Trophoblast cell (in vitro differentiated cells and primary cell): Measurements from ENCODE around the gene SNW1.

Experiments
- DNase-seq, 2 donors: peaks; one replicate each; pipeline ENCODE4 v3.0.0-alpha.2; 2016
- H2AFZ ChIP-seq: 2 replicates; pipeline ENCODE4 v1.6.1; 2013; ENCODE audit warnings: low read length, moderate library complexity, mild to moderate bottlenecking; ENCODE audit not compliant: insufficient read depth, poor library complexity
- H2AK5ac ChIP-seq: 2 replicates; pipeline ENCODE4 v1.6.1; 2013; ENCODE audit warnings: mild to moderate bottlenecking, low read length
- H2BK120ac ChIP-seq: 2 replicates; pipeline ENCODE4 v1.6.1; 2013; ENCODE audit warnings: low read length, mild to moderate bottlenecking, moderate library complexity; ENCODE audit not compliant: insufficient read depth, poor library complexity
- H2BK12ac ChIP-seq: 2 replicates; pipeline ENCODE4 v1.6.1; 2013; ENCODE audit warnings: mild to moderate bottlenecking, low read length, moderate library complexity
- H2BK5ac ChIP-seq: 2 replicates; pipeline ENCODE4 v1.6.1; 2013; ENCODE audit warnings: low read length, low read depth, moderate library complexity, mild to moderate bottlenecking; ENCODE audit not compliant: poor library complexity
- H3K14ac ChIP-seq: 2 replicates; pipeline ENCODE4 v1.6.1; 2013; ENCODE audit warnings: mild to moderate bottlenecking, low read length
- H3K18ac ChIP-seq: 2 replicates; pipeline ENCODE4 v1.6.1; 2013; ENCODE audit warnings: mild to moderate bottlenecking, low read length
- H3K23ac ChIP-seq: 2 replicates; pipeline ENCODE4 v1.6.1; 2013; ENCODE audit warnings: low read length
- H3K27ac ChIP-seq: 2 replicates; pipeline ENCODE4 v1.5.1; 2013; ENCODE audit warnings: low read depth, mild to moderate bottlenecking, inconsistent platforms, low read length, moderate library complexity
- H3K27me3 ChIP-seq: 2 replicates; pipeline ENCODE4 v1.6.1; 2013; ENCODE audit warnings: inconsistent platforms, mild to moderate bottlenecking, low read length, moderate library complexity; ENCODE audit not compliant: insufficient read depth
- H3K36me3 ChIP-seq, 2 experiments: 1 replicate in 1 of 2; 2 replicates in 1 of 2; pipeline ENCODE4 v1.6.1; 2013; ENCODE audit warnings: low read length in 2 of 2, mild to moderate bottlenecking in 2 of 2, moderate library complexity in 1 of 2; ENCODE audit not compliant: insufficient read depth in 2 of 2, control insufficient read depth in 1 of 2
- H3K4ac ChIP-seq: 2 replicates; pipeline ENCODE4 v1.6.1; 2013; ENCODE audit warnings: low read depth, mild to moderate bottlenecking, low read length, moderate library complexity
- H3K4me1 ChIP-seq, 2 experiments: 1 replicate in 1 of 2; 2 replicates in 1 of 2; pipeline ENCODE4 v1.6.1; 2013; ENCODE audit warnings: low read length in 2 of 2, mild to moderate bottlenecking in 2 of 2, moderate library complexity in 1 of 2; ENCODE audit not compliant: insufficient read depth in 2 of 2, control insufficient read depth in 1 of 2
- H3K4me2 ChIP-seq: 2 replicates; pipeline ENCODE4 v1.6.1; 2013; ENCODE audit warnings: inconsistent platforms, mild to moderate bottlenecking, low read length, moderate library complexity
- H3K4me3 ChIP-seq: 2 replicates; pipeline ENCODE4 v1.5.1; 2013; ENCODE audit warnings: mild to moderate bottlenecking, low read depth, low read length, inconsistent platforms
- H3K79me1 ChIP-seq: one replicate; pipeline ENCODE4 v1.6.1; 2013; ENCODE audit warnings: low read length
- H3K79me2 ChIP-seq: 2 replicates; pipeline ENCODE4 v1.6.1; 2013; ENCODE audit warnings: low read length, mild to moderate bottlenecking; ENCODE audit not compliant: control insufficient read depth, insufficient read depth, poor library complexity
- H3K9ac ChIP-seq: 2 replicates; pipeline ENCODE4 v1.6.1; 2013; ENCODE audit warnings: mild to moderate bottlenecking, low read length
- H3K9me3 ChIP-seq: 2 replicates; pipeline ENCODE4 v1.6.1; 2013; ENCODE audit warnings: low read depth, mild to moderate bottlenecking, control low read depth, inconsistent platforms, low read length; ENCODE audit not compliant: insufficient read depth
- H4K12ac ChIP-seq: 2 replicates; pipeline ENCODE4 v1.6.1; 2013; ENCODE audit warnings: low read depth, mild to moderate bottlenecking, low read length, moderate library complexity
- H4K8ac ChIP-seq: 2 replicates; pipeline ENCODE4 v1.6.1; 2013; ENCODE audit warnings: low read depth, mild to moderate bottlenecking, low read length, moderate library complexity
- H4K91ac ChIP-seq: one replicate; pipeline ENCODE4 v1.6.1; 2013; ENCODE audit warnings: low read depth, mild to moderate bottlenecking, low read length, moderate library complexity
- WGBS: extraction: QIAGEN DNeasy Blood & Tissue Kit; methylation state at CpG from one replicate; pipeline ENCODE4 v1.1.7; 2013; ENCODE audit warnings: missing lambda C conversion rate; ENCODE audit not compliant: insufficient read length, insufficient coverage; ENCODE audit errors: extremely low coverage; 5-methylcytosine and 5-hydroxymethylcytosine counted together

SNW1 gene

DNA sequence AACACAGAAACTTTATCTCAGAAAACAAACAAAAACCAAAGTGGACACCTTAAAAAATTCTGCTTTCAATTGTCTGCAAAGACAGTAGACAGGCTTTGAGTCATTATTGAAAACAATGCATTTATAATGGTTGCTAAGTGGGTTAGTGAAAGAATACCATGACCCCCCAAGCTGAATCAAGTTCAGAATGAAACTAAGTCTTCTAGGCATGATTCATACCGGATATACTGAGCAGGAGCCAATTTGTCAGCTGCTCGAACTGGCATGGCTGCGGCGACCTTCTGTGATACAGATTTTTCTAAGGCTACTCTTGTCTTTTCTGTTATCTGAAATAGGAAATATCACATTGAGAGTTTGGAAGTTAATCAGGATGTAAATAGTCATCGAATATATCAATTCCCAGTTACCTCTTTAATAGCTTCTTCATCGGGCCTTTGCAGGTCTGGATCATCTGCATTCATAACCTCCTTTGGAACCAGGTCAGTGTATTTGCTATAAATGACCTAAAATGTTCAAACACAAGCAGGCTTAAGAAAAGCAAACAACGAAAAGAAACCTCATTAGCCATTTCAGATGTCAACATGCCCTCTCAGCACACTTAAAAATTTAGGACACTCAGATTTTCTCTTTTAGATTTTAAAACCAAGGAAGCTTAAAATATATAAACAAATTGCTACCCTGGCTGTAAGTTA, 22.3 kb downstream of the SNW1 start:
- no peak overlapping the region for H3K9ac ChIP-seq
- no peak overlapping the region for H3K4me2 ChIP-seq
- H2AFZ ChIP-seq: no peak overlapping the region
- H3K9me3 ChIP-seq: no peaks in the 10 kb centered on the region
- no peak overlapping the region for H3K18ac ChIP-seq
- no peaks in the 10 kb centered on the region for H3K27me3 ChIP-seq
- no peak overlapping the region for H3K23ac ChIP-seq
- no peak overlapping the region for H2BK12ac ChIP-seq
- peaks cover 27 to 29% of the 10 kb centered on the region in 2 experiments for H3K36me3 ChIP-seq
- H3K14ac ChIP-seq: no peak overlapping the region
- no peak overlapping the region for H4K8ac ChIP-seq
- no peaks in the 10 kb centered on the region for H3K79me2 ChIP-seq
- no peaks in the 10 kb centered on the region for H3K4me1 ChIP-seq
- H4K91ac ChIP-seq: no peak overlapping the region
- no peak overlapping the region for H2BK120ac ChIP-seq
- H3K27ac ChIP-seq: no peak overlapping the region
- H3K4ac ChIP-seq: no peak overlapping the region
- H4K12ac ChIP-seq: no peak overlapping the region
- no CpG with 5 or more reads among the region's 7 CpGs for WGBS
- no peak overlapping the region for H2AK5ac ChIP-seq
- no peak for DNase-seq
- H2BK5ac ChIP-seq: no peak overlapping the region
- no peak overlapping the region for H3K4me3 ChIP-seq
- no peaks in the 10 kb centered on the region for H3K79me1 ChIP-seq

DNA sequence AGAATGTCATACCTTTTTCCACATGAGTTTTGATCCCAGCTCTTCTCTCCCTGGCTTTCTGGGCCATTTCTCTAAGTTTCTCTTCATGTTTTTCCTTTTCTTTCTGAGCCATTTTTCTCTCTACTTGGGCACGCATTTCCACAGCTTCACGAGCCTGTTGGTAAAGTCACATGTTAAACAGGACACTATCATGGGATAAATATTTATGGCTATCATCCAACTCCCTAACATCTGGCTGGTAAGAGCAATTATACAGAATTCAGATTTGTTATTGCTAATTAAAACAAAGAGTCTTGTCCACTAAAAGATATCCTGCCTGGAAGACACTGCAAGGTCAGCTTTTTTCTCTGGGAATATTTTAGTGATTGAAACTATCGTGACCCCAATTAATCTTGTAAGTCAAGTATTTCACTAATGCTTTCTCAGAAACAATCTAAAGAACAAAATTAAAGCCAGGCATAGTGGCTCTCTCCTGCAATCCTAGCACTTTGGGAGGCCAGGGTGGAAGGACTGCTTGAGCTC, 29.9 kb downstream of the SNW1 start:
- Histone ChIP-seq H3K79me2 (no peaks in the 10 kb centered on the region), H3K23ac (no peak overlapping the region), H3K36me3 (peaks cover 34 to 39% of the 10 kb centered on the region in 2 experiments), H3K9me3 (no peaks in the 10 kb centered on the region), H3K4me2 (no peak overlapping the region), H3K27me3 (no peaks in the 10 kb centered on the region), H3K14ac (no peak overlapping the region), H2AFZ (no peak overlapping the region), H3K4ac (no peak overlapping the region), H3K4me3 (no peak overlapping the region), H3K27ac (no peak overlapping the region), H3K9ac (no peak overlapping the region), H4K8ac (no peak overlapping the region), H4K12ac (no peak overlapping the region), H4K91ac (no peak overlapping the region), H2BK120ac (no peak overlapping the region), H3K79me1 (no peaks in the 10 kb centered on the region), H2AK5ac (no peak overlapping the region), H2BK12ac (no peak overlapping the region), H3K18ac (no peak overlapping the region), H3K4me1 (no peaks in the 10 kb centered on the region), H2BK5ac (no peak overlapping the region)
- WGBS: no CpG with 5 or more reads among the region's 3 CpGs
- DNase-seq: no peak

DNA sequence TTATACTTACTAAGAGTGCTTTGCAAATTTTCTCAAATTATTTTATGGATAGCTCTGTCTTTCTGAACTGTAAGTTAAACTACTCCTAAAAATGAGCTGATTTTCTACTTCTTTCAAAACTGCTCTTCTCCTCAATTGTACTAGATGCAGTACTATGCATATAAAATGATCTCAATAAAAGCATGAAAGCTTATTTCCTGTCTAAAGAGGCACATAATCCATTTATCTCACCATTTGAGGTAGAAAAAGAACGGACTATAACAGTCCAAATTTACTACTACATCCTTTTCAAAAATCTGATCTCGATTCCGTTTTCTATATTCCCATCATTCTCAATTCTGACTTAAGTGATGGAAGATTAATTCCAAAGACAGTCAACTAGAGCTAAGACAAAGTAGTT, 38.7 kb downstream of the SNW1 start:
- H3K36me3 ChIP-seq: peaks cover 38 to 46% of the 10 kb centered on the region in 2 experiments
- no peak overlapping the region for H3K27ac ChIP-seq
- no peak overlapping the region for H2BK5ac ChIP-seq
- no peak overlapping the region for H3K9ac ChIP-seq
- no peaks in the 10 kb centered on the region for H3K79me1 ChIP-seq
- no peak overlapping the region for H3K4ac ChIP-seq
- H3K23ac ChIP-seq: no peak overlapping the region
- no peaks in the 10 kb centered on the region for H3K27me3 ChIP-seq
- no peaks in the 10 kb centered on the region for H3K79me2 ChIP-seq
- 100% methylated on average over 2 of the region's 3 CpGs for WGBS
- no peak overlapping the region for H3K4me3 ChIP-seq
- H3K4me1 ChIP-seq: no peaks in the 10 kb centered on the region
- no peak overlapping the region for H4K12ac ChIP-seq
- no peak overlapping the region for H4K91ac ChIP-seq
- H2BK12ac ChIP-seq: no peak overlapping the region
- H3K14ac ChIP-seq: no peak overlapping the region
- no peak overlapping the region for H4K8ac ChIP-seq
- DNase-seq: no peak
- H2BK120ac ChIP-seq: no peak overlapping the region
- no peak overlapping the region for H3K18ac ChIP-seq
- H2AFZ ChIP-seq: no peak overlapping the region
- no peaks in the 10 kb centered on the region for H3K9me3 ChIP-seq
- H3K4me2 ChIP-seq: no peak overlapping the region
- no peak overlapping the region for H2AK5ac ChIP-seq

DNA sequence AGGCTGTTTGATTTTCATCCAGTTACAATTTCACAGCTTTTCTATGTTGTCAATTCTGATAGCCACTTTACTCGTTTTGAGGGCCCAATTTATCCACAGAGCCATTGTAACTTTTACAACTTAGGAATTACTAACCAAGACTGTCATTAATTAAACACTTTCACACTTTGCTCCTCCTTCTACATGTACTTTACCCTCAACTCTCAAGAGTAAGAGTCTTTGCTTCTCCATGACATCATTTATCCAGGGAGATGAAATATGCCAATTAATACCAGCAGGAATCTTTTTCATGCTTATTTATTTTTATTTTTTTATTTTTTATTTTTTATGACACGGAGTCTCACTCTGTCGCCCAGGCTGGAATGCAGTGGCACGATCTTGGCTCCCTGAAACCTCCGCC, 39.5 kb downstream of the SNW1 start:
- DNase-seq: no peak

More for the DNA sequence above, 39.5 kb downstream of the SNW1 start:
- no peak overlapping the region for H3K14ac ChIP-seq
- H3K9me3 ChIP-seq: no peaks in the 10 kb centered on the region
- no peak overlapping the region for H3K9ac ChIP-seq
- no peak overlapping the region for H2AK5ac ChIP-seq
- peaks cover 37 to 44% of the 10 kb centered on the region in 2 experiments for H3K36me3 ChIP-seq
- no peak overlapping the region for H4K8ac ChIP-seq
- H4K12ac ChIP-seq: no peak overlapping the region
- H2BK5ac ChIP-seq: no peak overlapping the region
- H3K79me2 ChIP-seq: no peaks in the 10 kb centered on the region
- no peak overlapping the region for H3K4me3 ChIP-seq
- no peak overlapping the region for H2AFZ ChIP-seq
- H2BK12ac ChIP-seq: no peak overlapping the region
- no peak overlapping the region for H3K4ac ChIP-seq
- WGBS: no CpG with 5 or more reads among the region's 5 CpGs
- H4K91ac ChIP-seq: no peak overlapping the region
- H3K4me1 ChIP-seq: no peaks in the 10 kb centered on the region
- H3K18ac ChIP-seq: no peak overlapping the region
- H3K27ac ChIP-seq: no peak overlapping the region
- no peaks in the 10 kb centered on the region for H3K27me3 ChIP-seq
- no peak overlapping the region for H3K23ac ChIP-seq
- H2BK120ac ChIP-seq: no peak overlapping the region
- H3K4me2 ChIP-seq: no peak overlapping the region
- no peaks in the 10 kb centered on the region for H3K79me1 ChIP-seq
